GM18870 (cell line): ENCODE data around the gene CCNI.
"Not testable (repeated sequence)": the region's sequence is repeated elsewhere in the genome, so short reads cannot be mapped to it uniquely, and the experiment has no call there.

ENCODE experiments used
- ATAC-seq: cut with Tn5 transposase; IDR thresholded peaks from one replicate; pipeline ENCODE4 v1.9.1; 2021; ENCODE audit warnings: moderate library complexity; ENCODE audit not compliant: unreplicated experiment

Gene CCNI

DNA sequence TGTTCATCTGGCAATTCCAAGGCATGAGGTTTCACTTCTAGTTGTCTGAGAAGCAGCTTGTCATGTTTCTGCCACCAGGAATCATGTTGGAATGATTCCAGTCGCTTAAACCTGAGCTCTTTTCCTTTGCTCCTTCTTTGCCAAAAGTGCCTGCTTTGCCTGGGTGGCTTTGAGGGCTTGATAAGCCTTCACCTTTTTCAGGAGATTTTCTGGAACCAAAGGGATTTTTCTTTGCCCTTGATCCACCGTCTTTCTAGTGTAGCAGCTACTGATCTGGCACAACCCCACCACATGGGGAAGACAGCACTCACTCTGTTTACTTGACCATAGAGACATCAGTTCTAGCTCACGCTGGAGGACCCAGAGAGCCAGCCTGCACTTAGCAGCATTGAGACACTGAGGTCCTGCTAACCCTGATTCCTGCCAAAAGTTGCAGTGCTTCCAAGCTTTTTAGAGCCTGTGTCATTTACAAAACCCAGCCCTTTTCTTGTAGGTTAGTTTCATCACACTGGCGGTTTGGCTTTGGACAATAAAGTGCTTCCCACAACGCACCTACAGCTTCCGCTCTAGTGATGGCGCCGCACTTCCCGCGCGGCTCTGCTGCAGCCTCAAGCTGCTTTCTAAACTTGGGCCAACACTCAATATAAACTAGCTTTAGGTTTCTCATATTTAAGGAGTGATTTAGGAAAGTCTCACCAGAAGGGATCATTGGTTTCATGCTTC, 7.3 kb upstream of the CCNI start:
- no peak for ATAC-seq

DNA sequence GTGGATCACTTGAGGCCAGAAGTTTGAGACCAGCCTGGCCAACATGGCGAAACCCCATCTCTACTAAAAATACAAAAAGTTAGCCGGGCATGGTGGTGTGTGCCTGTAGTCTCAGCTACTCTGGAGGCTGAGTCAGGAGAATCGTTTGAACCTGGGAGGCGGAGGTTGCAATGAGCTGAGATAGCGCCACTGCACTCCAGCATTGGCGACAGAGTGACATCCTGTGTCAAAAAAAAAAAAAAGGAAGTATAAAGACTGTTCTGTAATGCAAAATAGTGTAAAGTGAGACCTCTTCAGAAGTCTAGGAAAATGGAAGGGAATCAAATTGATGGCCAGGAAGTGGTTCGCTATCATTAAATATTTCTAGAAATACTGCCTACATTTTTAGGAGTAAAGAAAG, 5.0 kb upstream of the CCNI start:
- ATAC-seq: not testable (repeated sequence)

DNA sequence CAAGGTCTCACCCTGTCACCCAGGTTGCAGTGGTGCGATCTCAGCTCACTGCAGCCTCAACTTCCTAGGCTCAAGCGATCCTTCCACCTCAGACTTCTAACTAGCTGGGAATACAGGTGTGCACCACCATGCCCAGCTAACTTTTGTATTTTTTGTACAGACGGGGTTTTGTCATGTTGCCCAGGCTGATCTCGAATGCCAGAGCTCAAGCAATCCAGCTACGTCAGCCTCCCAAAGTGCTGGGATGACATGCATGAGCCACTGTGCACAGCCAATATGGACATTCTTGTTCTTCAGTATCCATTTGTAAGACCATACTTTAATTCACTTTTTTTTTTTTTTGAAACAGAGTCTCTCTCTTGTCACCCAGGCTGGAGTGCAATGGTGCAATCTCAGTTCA, 3.5 kb upstream of the CCNI start:
- ATAC-seq: no peak

DNA sequence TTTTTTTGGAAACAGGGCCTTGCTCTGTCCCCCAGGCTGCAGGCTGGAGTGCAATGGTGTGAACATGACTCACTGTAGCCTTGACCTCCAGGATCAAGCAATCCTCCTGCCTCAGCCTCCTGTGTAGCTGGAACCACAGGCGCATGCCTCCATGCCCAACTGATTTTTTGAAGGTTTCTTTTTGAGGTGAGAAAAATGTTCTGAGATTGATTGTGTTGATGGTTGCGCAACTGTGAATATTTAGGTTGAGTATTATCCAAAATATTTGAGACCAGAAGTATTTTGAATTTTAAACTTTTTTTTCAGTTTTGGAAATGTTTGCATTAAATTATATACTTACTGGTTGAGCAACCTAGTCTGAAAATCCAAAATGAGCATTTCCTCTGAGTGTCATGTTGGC, 2.6 kb upstream of the CCNI start:
- no peak for ATAC-seq

DNA sequence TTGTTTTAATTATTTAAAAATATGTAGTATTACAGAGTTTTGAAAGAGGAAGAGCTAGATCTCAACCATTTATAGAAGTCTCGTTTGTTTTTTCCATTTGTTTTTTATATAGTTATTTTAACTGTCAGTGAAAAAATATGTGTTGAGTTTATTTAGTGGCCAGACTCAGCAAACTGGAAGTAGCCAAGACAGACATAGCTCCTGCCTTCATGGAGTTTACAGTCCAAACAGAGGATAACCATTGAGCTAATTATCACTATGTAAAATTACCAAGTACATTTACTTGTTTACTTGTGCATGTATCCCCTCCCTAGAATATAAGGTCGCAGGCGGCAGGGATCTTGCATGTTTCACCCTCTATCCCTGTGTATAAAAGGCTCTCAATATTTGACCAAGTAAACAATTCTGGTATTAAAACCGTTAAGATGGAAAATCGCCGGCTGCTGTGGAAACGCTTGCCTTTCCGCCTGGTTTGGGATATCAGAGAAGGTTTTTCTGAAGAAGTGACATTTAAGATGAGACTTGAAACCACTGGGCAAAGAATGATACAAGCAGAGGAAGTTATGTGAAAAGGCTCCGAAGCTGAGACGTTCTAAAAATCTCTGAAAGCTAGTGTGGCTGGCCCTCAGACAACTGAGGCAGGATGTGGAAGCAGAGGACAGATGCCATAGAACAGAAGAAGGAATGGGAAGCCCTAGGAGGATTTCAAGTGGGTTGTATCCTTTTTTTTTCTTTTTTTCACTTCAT, 1.3 kb upstream of the CCNI start:
- no peak for ATAC-seq

DNA sequence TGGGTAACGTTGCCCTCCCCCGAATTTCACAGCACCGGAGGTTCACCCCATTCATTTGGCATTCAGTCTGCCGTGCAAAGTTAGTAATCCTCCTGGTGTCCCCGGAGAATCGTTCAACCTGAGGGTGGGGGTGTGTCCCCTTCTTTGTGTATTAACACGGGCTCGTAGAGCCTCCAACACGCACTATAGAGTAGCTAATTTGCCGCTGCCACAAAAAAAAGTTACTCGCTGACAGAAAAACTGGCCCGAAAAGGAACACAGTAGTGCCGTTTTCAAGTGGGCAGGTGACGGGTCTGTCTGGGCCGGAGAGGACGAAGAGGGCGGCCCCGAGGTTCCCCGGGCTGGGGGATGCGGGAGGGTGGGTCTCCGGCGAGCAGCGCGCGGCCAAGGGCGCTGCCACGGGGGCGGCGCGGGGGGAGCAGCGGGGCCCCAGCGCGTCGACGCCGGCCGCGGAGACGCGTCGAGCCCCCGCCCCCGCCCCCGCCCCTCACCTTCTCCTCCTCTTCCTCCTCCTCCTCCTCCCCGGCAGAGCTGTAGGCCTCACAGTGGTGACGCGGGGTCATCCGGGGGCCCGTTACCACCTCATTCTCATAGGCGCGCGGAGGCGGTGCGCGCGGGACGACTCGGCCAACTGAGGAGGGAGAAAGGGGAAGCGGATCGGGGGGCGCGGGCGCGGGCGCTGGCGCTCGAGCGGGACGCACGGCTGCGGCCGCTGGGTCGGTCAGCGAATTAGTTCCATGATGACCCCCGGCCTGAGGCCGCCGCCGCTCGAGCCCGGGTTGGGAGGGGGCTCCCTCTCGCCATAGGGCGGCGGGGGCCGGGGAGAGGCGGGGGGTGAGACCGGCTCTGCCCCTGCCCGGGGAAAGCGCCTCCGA, 571 bp downstream of the CCNI start:
- no peak for ATAC-seq

DNA sequence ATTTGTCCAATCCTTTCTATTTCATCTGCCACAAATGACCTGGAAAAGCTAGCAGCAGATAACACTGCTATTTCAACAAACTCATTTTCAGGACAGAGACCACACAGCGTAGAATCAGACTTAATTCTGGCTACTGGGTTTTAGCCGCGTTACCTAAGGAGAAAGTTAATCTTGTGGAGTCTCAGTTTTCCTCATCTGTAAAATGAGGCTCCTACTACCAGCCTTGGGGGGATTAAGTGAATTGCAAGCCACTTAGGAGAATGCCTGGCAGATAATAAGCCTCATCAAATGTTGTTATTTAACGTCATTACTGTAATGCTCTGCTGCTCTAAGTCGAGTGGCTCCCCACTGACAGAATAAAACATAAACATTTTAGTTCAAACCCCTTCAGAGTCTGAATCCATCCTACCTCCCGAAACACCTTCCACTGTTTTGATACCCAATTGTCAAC, 1.4 kb downstream of the CCNI start:
- no peak for ATAC-seq

DNA sequence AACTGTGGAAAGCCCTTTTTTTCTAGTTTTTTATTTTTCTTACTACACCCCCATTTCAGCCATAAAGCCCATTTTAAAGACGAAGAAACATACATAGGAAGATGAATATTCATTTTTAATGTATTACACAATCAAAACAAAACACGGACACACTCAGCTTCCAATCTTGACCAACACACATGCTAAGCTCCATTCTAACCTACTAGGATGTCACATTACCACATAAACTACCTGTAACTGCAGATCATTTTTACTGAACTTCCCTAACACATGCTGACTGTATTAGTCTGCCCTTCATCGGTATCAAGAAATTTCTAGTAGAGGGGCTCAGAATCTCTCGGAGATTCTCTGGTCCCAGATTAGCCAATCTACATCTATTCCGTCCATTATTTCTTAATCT, 1.8 kb downstream of the CCNI start:
- ATAC-seq: no peak

DNA sequence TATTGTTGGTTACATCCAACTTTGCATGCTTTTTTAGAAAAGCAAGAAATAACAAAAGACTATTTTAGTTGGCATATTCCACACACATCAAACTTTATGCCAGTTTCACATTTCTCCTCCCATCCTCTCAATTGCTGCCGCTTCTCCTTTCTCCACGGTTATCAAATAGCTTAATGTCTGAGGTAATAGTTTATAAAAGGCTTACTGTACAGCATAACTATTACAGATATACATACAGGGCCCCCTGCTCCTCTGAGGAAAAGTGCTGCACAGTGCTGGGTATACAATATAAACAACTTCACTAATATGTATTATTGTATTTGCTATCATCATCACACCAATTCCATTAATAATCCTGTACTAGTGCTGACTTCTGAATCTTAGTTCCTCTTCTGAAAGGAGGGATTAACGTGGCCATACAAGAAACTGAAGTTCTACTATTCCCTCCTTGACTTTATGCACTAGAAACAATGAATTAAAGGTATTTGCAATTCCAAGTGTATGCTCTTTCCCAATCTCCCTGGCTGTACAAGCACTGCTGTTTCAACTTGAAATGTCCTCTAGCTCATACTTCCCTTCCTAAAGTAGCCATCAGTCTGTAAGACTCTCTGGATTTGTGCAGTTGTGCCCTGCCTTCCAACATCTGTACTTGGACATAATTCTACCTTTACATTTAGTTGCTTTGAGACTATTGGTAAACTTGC, 2.5 kb downstream of the CCNI start:
- no peak for ATAC-seq

DNA sequence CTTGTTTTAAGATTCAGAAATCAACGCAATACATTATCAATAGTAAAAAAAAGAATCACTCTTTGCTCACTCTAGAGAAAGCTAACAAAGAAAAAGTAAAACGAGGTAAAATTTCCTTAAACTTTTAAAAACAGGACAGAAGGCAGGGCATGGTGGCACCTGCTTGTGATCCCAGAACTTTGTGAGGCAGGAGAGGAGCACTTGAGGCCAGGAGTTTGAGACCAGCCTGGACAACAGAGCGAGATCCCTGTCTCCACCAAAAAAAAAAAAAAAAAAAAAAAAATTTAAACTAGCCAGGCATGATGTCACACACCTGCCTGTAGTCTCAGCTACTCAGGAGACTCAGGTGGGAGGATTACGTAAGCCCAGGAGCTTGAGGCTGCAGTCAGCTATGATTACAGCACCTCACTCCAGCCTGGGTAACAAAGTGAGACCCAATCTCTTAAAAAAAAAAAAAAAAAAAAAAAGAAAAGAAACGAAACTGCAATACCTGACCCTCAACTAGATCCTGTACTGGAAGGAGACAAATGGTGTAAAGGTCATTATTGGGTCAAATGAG, 3.5 kb downstream of the CCNI start:
- no peak for ATAC-seq

DNA sequence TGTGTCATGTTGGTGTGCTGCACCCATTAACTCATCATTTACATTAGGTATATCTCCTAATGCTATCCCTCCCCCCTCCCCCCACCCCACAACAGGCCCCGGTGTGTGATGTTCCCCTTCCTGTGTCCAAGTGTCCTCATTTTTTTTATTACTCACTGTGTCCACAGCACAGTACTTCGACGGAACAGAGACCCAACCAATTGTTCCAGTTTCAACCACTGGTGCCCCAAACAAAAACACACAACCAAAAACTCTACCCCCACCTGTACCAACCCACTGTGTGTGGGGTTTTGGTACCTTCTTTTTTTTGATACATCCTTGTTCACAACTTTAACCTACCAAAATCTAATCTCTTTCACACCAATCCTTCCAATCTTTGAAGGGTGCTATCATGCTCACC, 6.3 kb downstream of the CCNI start:
- not testable (repeated sequence) for ATAC-seq

DNA sequence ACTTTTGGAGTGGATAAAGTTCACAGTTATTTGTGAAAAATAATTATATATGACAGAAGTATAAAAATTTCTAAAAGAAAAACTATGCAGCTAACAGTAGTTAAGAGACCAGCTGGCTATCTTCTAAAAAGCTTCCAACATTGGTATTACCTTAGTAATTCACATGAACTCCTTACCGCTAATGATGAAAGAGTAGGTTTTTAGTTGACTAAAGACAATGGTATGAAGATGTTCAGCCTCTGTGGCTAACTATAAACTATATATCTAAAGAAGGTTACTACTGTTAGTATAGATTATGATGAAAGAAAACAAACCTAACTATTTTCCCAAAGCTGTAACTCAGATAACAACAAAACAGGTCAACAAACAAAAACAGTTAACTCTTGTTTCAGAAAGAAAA, 10.4 kb downstream of the CCNI start:
- no peak for ATAC-seq

DNA sequence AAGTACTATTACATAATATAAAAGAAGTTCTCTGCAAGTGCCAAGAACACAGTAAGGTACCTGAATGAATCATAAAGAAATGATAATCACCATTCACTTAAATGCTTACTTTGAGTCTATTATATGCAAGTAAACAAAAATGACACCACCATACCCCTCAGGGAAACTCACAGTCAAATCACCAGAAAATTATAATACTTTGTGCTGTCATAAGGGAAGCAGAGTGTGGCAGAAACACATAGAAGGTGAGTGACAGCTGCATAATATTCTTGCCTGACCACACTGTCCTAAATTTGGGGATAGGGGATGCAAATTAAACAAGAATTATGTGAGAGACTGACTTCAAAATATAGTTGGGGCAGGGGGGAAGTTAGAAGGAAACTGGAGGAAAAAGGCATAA, 12.9 kb downstream of the CCNI start:
- no peak for ATAC-seq

DNA sequence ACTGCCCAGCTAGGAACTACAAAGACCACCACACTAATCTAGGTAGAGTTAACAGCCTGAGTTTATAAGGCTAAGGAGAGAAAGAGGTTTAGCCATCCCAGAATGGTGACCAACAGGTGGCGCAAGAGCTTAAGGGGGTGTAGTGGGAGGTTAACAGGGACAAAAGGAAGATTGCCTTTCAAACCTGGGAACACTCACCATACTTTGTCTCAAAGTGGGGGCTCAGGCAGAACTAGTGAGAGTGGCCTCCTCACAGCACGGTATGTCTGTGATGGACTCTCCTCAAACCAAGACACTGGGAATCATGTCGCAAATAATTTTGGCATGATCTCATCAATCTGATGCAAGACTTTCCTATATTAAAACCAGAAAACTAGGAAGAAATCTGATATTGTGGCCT, 23.4 kb downstream of the CCNI start:
- ATAC-seq: no peak

DNA sequence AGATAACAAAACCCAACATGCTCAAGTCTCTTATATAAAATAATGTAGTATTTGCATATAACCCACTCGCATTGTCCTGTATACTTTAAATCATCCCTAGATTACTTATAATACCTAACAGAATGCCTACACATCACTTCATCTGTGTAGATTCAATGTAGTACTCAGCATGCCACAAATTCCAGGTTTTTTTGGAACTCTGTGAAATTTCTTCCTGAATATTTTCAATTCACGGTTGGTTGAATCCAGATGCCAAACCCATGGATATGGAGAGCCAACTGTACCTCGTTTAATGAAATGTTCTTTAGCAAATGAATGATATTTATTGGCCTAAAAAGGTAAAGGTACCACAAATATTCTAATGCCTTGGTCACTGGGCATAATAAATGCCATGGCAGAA, 24.8 kb downstream of the CCNI start:
- ATAC-seq: no peak

DNA sequence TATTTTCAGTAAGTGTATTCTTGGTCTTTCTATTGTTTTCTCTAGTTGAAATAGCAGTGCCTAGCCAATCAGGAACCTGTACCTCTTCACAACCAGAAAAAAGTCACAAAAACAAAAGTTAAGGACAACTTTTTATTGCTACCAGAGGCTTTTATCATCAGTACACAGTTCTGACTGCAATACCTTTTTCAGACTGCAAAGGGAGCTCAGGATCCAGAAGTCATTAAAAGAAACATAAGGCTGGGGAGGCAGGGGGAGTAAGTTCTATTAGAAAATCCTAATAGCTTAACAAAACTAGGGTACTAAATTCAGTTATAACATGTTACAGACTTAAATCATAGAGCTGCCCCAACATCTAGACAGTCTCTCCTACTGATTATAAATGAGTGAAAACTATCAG, 28.8 kb downstream of the CCNI start:
- ATAC-seq: no peak

DNA sequence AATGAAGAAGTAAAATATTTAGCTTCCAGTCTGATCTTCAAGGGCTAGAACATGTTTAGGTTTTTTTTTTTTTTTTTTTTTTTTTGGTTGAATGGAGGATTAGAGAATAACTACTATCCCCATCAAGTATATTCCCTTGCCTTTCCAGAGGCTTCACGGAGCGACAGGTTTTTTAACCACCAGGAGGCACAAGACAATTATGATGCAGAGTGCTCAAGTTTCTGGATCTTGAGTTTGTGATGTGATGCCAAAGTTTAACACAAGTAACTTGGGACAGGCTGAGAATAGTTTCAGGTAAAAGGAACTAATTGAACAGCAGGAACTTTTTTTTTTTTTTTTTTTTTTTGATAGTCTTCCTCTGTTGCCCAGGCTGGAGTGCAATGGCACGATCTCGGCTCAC, 30.3 kb downstream of the CCNI start:
- ATAC-seq: no peak

DNA sequence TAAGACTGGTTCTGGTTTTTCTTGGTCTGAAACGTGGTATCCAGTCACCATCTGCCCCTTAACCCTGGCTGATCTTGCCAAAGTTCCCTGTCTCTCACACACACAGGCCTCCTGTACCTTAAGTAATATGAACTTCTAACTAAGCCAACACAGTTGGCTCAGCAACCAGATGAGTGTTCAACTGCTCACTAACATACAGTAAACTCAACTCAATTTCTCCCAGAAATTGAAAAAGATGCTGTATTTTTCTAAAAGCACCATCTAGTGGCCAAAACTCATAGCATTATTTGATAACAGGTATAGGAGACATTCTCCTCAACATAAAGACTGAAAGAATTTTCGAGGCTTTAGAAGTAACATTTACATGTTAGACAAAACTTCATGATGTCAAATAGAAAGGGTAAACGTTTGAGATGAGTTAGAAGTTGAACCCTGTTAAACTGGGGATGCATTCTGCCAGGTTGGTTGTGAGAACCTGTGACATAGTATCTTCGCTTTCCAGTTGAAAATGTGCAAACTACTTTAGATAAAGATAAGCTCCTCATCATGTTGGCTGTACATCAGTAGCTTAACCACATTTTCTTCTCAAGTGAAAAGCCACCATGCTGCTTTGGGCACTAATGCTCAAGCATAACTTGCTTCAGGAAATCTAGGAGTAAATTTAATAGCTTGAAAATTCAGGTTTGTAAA, 31.2 kb downstream of the CCNI start:
- ATAC-seq: no peak

DNA sequence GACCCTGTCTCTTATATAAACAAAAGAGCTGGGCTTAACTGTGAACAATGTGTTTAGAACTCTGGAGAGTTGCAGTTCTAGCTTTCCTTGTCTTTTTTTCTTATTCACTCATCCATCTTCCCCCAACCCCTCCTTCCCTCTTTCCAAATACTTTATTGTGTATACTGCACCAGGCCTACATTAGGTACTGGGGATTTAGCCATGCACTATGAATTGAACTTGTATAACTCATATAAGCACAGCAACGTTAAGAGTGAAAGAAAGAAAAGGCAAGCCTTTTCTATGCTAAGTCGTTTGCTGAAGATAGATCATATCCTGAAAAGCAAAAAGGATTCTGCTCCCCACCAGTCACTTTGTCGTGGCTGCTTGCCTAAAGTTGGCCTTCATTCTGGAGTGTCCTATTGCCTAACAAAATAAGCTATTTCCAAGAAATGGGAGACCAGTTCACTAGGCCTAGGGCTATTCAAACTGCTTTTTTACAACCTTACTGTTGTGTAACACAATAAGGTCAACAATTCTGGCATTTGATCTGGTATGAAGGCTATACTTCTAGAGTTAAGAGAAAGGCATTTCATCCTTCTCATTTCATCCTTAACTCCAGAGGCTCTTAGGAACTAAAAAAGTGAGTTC, 32.2 kb downstream of the CCNI start:
- ATAC-seq: no peak
